B cell (primary cell): ENCODE results near the gene TNFRSF13B.

ENCODE experiments used
- EZH2 ChIP-seq: IDR thresholded peaks from 2 replicates; pipeline ENCODE4 v1.6.1; 2012; ENCODE audit warnings: borderline replicate concordance, low read depth, mild to moderate bottlenecking, moderate library complexity, low read length; ENCODE audit not compliant: insufficient read depth, poor library complexity, severe bottlenecking
- TF ChIP-seq, protein P1 (sequence below): fragments of 200-600 bp; IDR thresholded peaks from one replicate; pipeline ENCODE4 v1.8.0; 2022; ENCODE audit warnings: antibody characterized with exemption, mild to moderate bottlenecking

GRCh38 chr17:16952401-16952800, 19.5 kb downstream of the TNFRSF13B start:
- TF ChIP-seq, protein P1, sequence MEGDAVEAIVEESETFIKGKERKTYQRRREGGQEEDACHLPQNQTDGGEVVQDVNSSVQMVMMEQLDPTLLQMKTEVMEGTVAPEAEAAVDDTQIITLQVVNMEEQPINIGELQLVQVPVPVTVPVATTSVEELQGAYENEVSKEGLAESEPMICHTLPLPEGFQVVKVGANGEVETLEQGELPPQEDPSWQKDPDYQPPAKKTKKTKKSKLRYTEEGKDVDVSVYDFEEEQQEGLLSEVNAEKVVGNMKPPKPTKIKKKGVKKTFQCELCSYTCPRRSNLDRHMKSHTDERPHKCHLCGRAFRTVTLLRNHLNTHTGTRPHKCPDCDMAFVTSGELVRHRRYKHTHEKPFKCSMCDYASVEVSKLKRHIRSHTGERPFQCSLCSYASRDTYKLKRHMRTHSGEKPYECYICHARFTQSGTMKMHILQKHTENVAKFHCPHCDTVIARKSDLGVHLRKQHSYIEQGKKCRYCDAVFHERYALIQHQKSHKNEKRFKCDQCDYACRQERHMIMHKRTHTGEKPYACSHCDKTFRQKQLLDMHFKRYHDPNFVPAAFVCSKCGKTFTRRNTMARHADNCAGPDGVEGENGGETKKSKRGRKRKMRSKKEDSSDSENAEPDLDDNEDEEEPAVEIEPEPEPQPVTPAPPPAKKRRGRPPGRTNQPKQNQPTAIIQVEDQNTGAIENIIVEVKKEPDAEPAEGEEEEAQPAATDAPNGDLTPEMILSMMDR, result no peak
- no peak for TF ChIP-seq EZH2
